ENCODE results near the gene DOCK9. TPM values are rescaled to one million over a fixed set of nuclear protein-coding genes. Genes with fewer than 3 reads are reported as not detected.

Gene DOCK9
- total RNA-seq, 2 donors from 2014 or later, result 107 to 117 TPM

- H3K27ac ChIP-seq, result no peak overlapping the region
- H3K36me3 ChIP-seq, result no peaks in the 10 kb centered on the region
These were observed 59.1 kb downstream of the DOCK9 start for GRCh38 chr13:98918771-98919170.

GRCh38 chr13:98917116-98917515 is 60.7 kb downstream of the DOCK9 start:
- intact Hi-C loops (cut with DNase I), result no loop called here
- no peak for DNase-seq (ENCODE audit: low spot score)
- Histone ChIP-seq H3K36me3 (no peaks in the 10 kb centered on the region), H3K27me3 (replicated peaks; ENCODE audit: insufficient read depth) (no peaks in the 10 kb centered on the region), H3K27ac (no peak overlapping the region), H3K4me1 (replicated peaks) (no peaks in the 10 kb centered on the region), H3K9me3 (no peaks in the 10 kb centered on the region), H3K4me3 (no peak overlapping the region)
- no peak for TF ChIP-seq CTCF (IDR thresholded peaks at IDR 0.05)
- TF ChIP-seq POLR2A (IDR thresholded peaks at IDR 0.05), result no peak
- no peak for TF ChIP-seq POLR2AphosphoS5 (IDR thresholded peaks at IDR 0.05)
- 14% methylated on average over 1 of the region's 1 CpG for WGBS

More at GRCh38 chr13:98918771-98919170, 59.1 kb downstream of the DOCK9 start:
- intact Hi-C loops (cut with DNase I), result no loop called here
- no peak for DNase-seq (ENCODE audit: low spot score)
- 77% methylated on average over 4 of the region's 4 CpGs for WGBS
- no peaks in the 10 kb centered on the region for H3K27me3 ChIP-seq (replicated peaks; ENCODE audit: insufficient read depth)
- no peak overlapping the region for H3K4me3 ChIP-seq
- no peaks in the 10 kb centered on the region for H3K9me3 ChIP-seq
- no peak for TF ChIP-seq CTCF (IDR thresholded peaks at IDR 0.05)
- no peak for TF ChIP-seq POLR2A (IDR thresholded peaks at IDR 0.05)
- no peak for TF ChIP-seq POLR2AphosphoS5 (IDR thresholded peaks at IDR 0.05)
- H3K4me1 ChIP-seq (replicated peaks), result no peaks in the 10 kb centered on the region

- H3K9me3 ChIP-seq, result no peaks in the 10 kb centered on the region
- no peak overlapping the region for H3K27ac ChIP-seq
- no peak for DNase-seq (ENCODE audit: low spot score)
- TF ChIP-seq POLR2A (IDR thresholded peaks at IDR 0.05) (no peak), CTCF (IDR thresholded peaks at IDR 0.05) (no peak)
- H3K27me3 ChIP-seq (replicated peaks; ENCODE audit: insufficient read depth), result no peaks in the 10 kb centered on the region
- H3K4me3 ChIP-seq, result no peak overlapping the region
- 100% methylated on average over 1 of the region's 1 CpG for WGBS
- intact Hi-C loops (cut with DNase I), result no loop called here
- H3K4me1 ChIP-seq (replicated peaks), result no peaks in the 10 kb centered on the region
- H3K36me3 ChIP-seq, result no peaks in the 10 kb centered on the region
These were observed 61.5 kb downstream of the DOCK9 start for GRCh38 chr13:98916403-98916802.

- 91% methylated on average over 5 of the region's 5 CpGs for WGBS
- Histone ChIP-seq H3K27me3 (replicated peaks; ENCODE audit: insufficient read depth) (no peaks in the 10 kb centered on the region), H3K9me3 (no peaks in the 10 kb centered on the region), H3K36me3 (no peaks in the 10 kb centered on the region), H3K4me3 (no peak overlapping the region), H3K27ac (no peak overlapping the region), H3K4me1 (replicated peaks) (no peaks in the 10 kb centered on the region)
- intact Hi-C loops (cut with DNase I), result no loop called here
- DNase-seq (ENCODE audit: low spot score), result no peak
- TF ChIP-seq POLR2AphosphoS5 (IDR thresholded peaks at IDR 0.05) (no peak), CTCF (IDR thresholded peaks at IDR 0.05) (no peak), POLR2A (IDR thresholded peaks at IDR 0.05) (no peak)
These were observed 61.9 kb downstream of the DOCK9 start for GRCh38 chr13:98915981-98916380.

GRCh38 chr13:98915563-98915962 is 62.3 kb downstream of the DOCK9 start:
- H3K4me1 ChIP-seq (replicated peaks), result no peaks in the 10 kb centered on the region
- no peak overlapping the region for H3K27ac ChIP-seq
- intact Hi-C loops (cut with DNase I), result no loop called here
- H3K27me3 ChIP-seq (replicated peaks; ENCODE audit: insufficient read depth), result no peaks in the 10 kb centered on the region
- no peak for TF ChIP-seq POLR2AphosphoS5 (IDR thresholded peaks at IDR 0.05)
- no peak for TF ChIP-seq POLR2A (IDR thresholded peaks at IDR 0.05)
- TF ChIP-seq CTCF (IDR thresholded peaks at IDR 0.05), result no peak
- H3K36me3 ChIP-seq, result no peaks in the 10 kb centered on the region
- no peaks in the 10 kb centered on the region for H3K9me3 ChIP-seq
- no peak for DNase-seq (ENCODE audit: low spot score)
- WGBS, result 89% methylated on average over 1 of the region's 1 CpG
- H3K4me3 ChIP-seq, result no peak overlapping the region

All from prostate gland (tissue), 2 donors.